MM.1S (cell line): ENCODE measurements around the gene TPCN1.

Experiments used
- DNase-seq: peaks from one replicate; pipeline ENCODE4 v3.0.0-alpha.2; 2015
- H2AFZ ChIP-seq: fragments of 300-600 bp; sonication (generic); 2 replicates; pipeline ENCODE4 v1.6.0; 2016; ENCODE audit warnings: antibody characterized with exemption, low read length
- H3F3A ChIP-seq: fragments of 300-600 bp; sonication (generic); 2 replicates; pipeline ENCODE4 v1.6.1; 2016; ENCODE audit warnings: mild to moderate bottlenecking, antibody characterized with exemption, low read length, moderate library complexity, mixed read lengths; ENCODE audit not compliant: insufficient read depth
- H3K27ac ChIP-seq: fragments of 300-600 bp; sonication (generic); 2 replicates; pipeline ENCODE4 v1.5.1; 2016; ENCODE audit warnings: mild to moderate bottlenecking, low read length
- H3K27me3 ChIP-seq: fragments of 300-600 bp; sonication (generic); replicated peaks from 2 replicates; pipeline ENCODE4 v1.6.0; 2016; ENCODE audit warnings: low read length; ENCODE audit not compliant: insufficient read depth
- H3K36me3 ChIP-seq: fragments of 300-600 bp; sonication (generic); replicated peaks from 2 replicates; pipeline ENCODE4 v1.6.1; 2016; ENCODE audit warnings: mild to moderate bottlenecking, low read length, mixed read lengths; ENCODE audit not compliant: insufficient read depth
- H3K4me1 ChIP-seq: fragments of 300-600 bp; sonication (generic); 2 replicates; pipeline ENCODE4 v1.6.1; 2016; ENCODE audit warnings: low read length, mixed read lengths
- H3K4me2 ChIP-seq: fragments of 300-600 bp; sonication (generic); 2 replicates; pipeline ENCODE4 v1.6.0; 2016; ENCODE audit warnings: low read depth, low read length
- H3K4me3 ChIP-seq: fragments of 300-600 bp; sonication (generic); 2 replicates; pipeline ENCODE4 v1.5.1; 2016; ENCODE audit warnings: low read length, mixed read lengths
- H3K79me2 ChIP-seq: fragments of 300-600 bp; sonication (generic); 2 replicates; pipeline ENCODE4 v1.6.1; 2016; ENCODE audit warnings: mixed run types, low read length, mixed read lengths
- H3K9ac ChIP-seq: fragments of 300-600 bp; sonication (generic); 2 replicates; pipeline ENCODE4 v1.6.1; 2016; ENCODE audit warnings: low read length, mixed read lengths
- H3K9me2 ChIP-seq: fragments of 300-600 bp; sonication (generic); replicated peaks from 2 replicates; pipeline ENCODE4 v1.6.1; 2016; ENCODE audit warnings: mild to moderate bottlenecking, low read length, mixed read lengths; ENCODE audit not compliant: insufficient read depth
- H3K9me3 ChIP-seq: fragments of 300-600 bp; sonication (generic); replicated peaks from 2 replicates; pipeline ENCODE4 v1.6.1; 2016; ENCODE audit warnings: mild to moderate bottlenecking, low read length, mixed read lengths; ENCODE audit not compliant: insufficient read depth
- H4K20me1 ChIP-seq: fragments of 300-600 bp; sonication (generic); 2 replicates; pipeline ENCODE4 v1.6.1; 2016; ENCODE audit warnings: mild to moderate bottlenecking, low read length, moderate library complexity, mixed read lengths; ENCODE audit not compliant: insufficient read depth
- CTCF ChIP-seq: fragments of 300-600 bp; sonication (generic); IDR thresholded peaks from 2 replicates; pipeline ENCODE4 v1.5.1; 2016; ENCODE audit warnings: antibody characterized with exemption, low read length, mixed read lengths
- EZH2 ChIP-seq: fragments of 300-600 bp; sonication (generic); optimal IDR thresholded peaks from 2 replicates; pipeline ENCODE3; 2017; ENCODE audit warnings: low read depth, mild to moderate bottlenecking, antibody characterized with exemption, low read length, mixed read lengths
- EZH2phosphoT487 ChIP-seq: fragments of 300-600 bp; sonication (generic); IDR thresholded peaks from 2 replicates; pipeline ENCODE4 v1.6.1; 2018; ENCODE audit warnings: antibody characterized with exemption, low read length

TPCN1 gene

DNA sequence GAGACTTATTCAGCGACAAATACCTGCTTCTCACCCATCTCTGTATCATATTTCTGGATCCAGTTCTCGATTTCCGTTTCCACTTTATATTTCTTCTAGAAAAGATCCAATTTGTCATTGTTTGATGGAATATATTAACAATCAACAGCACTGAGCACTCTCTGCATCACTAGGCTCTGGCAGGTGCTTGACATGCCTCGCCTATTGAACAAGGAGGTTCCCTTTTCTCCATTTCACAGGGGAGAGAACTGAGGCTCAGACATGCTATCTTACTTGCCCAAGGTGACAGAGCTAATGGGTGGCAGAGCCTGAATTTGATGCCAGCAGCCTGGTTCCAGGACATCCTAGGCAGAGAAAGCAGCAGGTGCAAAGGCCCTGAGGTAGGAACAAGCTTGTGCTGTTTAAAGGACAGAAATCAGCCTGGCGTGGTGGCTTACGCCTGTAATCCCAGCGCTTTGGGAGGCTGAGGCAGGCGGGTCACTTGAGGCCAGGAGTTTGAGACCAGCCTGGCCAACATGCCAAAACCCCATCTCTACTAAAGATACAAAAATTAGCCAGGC, 23.7 kb upstream of the TPCN1 start:
- no peak for TF ChIP-seq EZH2
- TF ChIP-seq EZH2phosphoT487 = no peak
- no peak for TF ChIP-seq CTCF
- Histone ChIP-seq H4K20me1 (no peaks in the 10 kb centered on the region), H3K4me1 (no peaks in the 10 kb centered on the region), H3K9ac (no peak overlapping the region), H3K9me3 (no peaks in the 10 kb centered on the region), H3K9me2 (no peaks in the 10 kb centered on the region), H3K4me2 (no peak overlapping the region), H3F3A (no peaks in the 10 kb centered on the region), H3K27ac (no peak overlapping the region), H3K27me3 (no peaks in the 10 kb centered on the region), H3K4me3 (no peak overlapping the region), H3K36me3 (no peaks in the 10 kb centered on the region), H3K79me2 (no peaks in the 10 kb centered on the region), H2AFZ (no peak overlapping the region)
- no peak for DNase-seq

- H3K4me2 ChIP-seq = no peak overlapping the region
- DNase-seq = no peak
- no peaks in the 10 kb centered on the region for H3K4me1 ChIP-seq
- H3K27me3 ChIP-seq = no peaks in the 10 kb centered on the region
- no peak for TF ChIP-seq CTCF
- no peak for TF ChIP-seq EZH2phosphoT487
- no peak for TF ChIP-seq EZH2
- H3K27ac ChIP-seq = no peak overlapping the region
- H3K79me2 ChIP-seq = no peaks in the 10 kb centered on the region
- no peaks in the 10 kb centered on the region for H3K9me2 ChIP-seq
- no peak overlapping the region for H2AFZ ChIP-seq
- H3K36me3 ChIP-seq = no peaks in the 10 kb centered on the region
- H3K9ac ChIP-seq = no peak overlapping the region
- no peak overlapping the region for H3K4me3 ChIP-seq
- H4K20me1 ChIP-seq = no peaks in the 10 kb centered on the region
- H3K9me3 ChIP-seq = no peaks in the 10 kb centered on the region
- H3F3A ChIP-seq = no peaks in the 10 kb centered on the region
Observed at GRCh38 chr12:113198296-113198695, 23.0 kb upstream of the TPCN1 start.

DNA sequence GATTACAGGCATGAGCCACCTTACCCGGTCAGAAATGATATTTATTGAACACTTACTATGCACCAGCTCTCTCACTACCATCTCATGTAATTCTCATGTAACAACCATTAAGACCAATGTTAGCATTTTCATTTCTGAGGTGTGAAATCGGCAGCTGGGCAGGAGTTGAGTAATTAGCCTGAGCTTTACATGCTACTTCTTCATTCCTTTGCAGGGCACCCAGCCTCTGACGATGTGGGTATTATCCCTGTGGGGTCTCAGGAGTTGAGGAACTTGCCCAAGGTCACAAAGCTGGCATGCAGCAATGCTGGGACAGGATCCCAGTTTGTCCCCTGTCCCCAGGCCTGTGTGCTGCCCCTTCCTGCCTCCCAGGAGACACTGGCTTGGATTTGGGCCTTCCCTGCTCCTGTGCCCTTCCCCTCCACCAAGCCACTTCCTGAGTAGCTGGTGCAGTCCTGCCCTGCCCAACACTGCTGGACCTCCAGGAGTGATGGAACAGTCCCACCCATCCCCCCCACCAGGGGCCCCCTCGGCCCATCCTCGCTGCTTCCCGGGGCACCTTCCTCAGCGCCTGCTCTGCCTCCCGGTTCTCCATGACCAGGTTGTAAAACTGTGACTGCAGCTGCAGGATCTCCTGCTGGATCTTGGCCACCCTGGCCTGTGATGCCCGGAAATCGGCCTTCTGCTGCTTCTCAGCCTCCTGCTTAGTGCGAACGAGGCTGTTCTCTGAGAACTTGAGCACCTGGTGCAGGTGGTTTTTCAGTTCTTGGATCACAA, 21.1 kb upstream of the TPCN1 start:
- no peaks in the 10 kb centered on the region for H3K79me2 ChIP-seq
- H4K20me1 ChIP-seq = no peaks in the 10 kb centered on the region
- H3K4me1 ChIP-seq = no peaks in the 10 kb centered on the region
- H2AFZ ChIP-seq = no peak overlapping the region
- H3K9me2 ChIP-seq = no peaks in the 10 kb centered on the region
- H3K9ac ChIP-seq = no peak overlapping the region
- no peaks in the 10 kb centered on the region for H3F3A ChIP-seq
- no peaks in the 10 kb centered on the region for H3K9me3 ChIP-seq
- DNase-seq = no peak
- no peak overlapping the region for H3K27ac ChIP-seq
- no peaks in the 10 kb centered on the region for H3K27me3 ChIP-seq
- H3K36me3 ChIP-seq = no peaks in the 10 kb centered on the region
- no peak overlapping the region for H3K4me3 ChIP-seq
- TF ChIP-seq EZH2phosphoT487 (no peak), EZH2 (no peak), CTCF (no peak)
- no peak overlapping the region for H3K4me2 ChIP-seq
